Stimulated activated naive CD8-positive, alpha-beta T cell treated with anti-CD3 and anti-CD28 coated beads, Interleukin-15, amount 100 ng/mL, for 72 hours (primary cell): ENCODE measurements around the gene FMN2.
"Not testable (repeated sequence)": the region's sequence is repeated elsewhere in the genome, so short reads cannot be mapped to it uniquely, and the experiment has no call there.

Experiments used
- ATAC-seq: fragments of 150-1000 bp; cut with Tn5 transposase; 2 replicates; pipeline ENCODE4 v1.10.0; 2021; ENCODE audit warnings: mild to moderate bottlenecking, moderate library complexity
- DNase-seq, 2 donors: peaks; one replicate each; pipeline ENCODE4 v3.0.0; 2021 to 2022
- H3K27ac Mint-ChIP-seq, 2 donors: one replicate each; pipeline ENCODE4 v1.8.0; 2022; ENCODE audit warnings: mild to moderate bottlenecking in 2 of 2, mixed read lengths in 2 of 2, moderate library complexity in 2 of 2
- H3K27me3 Mint-ChIP-seq: one replicate; pipeline ENCODE4 v1.8.0; 2022; ENCODE audit warnings: mixed read lengths
- H3K4me1 Mint-ChIP-seq: one replicate; pipeline ENCODE4 v1.8.0; 2022; ENCODE audit warnings: mild to moderate bottlenecking, mixed read lengths
- H3K4me3 Mint-ChIP-seq, 2 donors: one replicate each; pipeline ENCODE4 v1.8.0; 2022; ENCODE audit warnings: mild to moderate bottlenecking in 2 of 2, mixed read lengths in 2 of 2, moderate library complexity in 1 of 2
- H3K9me3 Mint-ChIP-seq, 2 donors: one replicate each; pipeline ENCODE4 v1.8.0; 2022; ENCODE audit warnings: mixed read lengths in 2 of 2

FMN2 gene

GRCh38 chr1:240234485-240235210, 143.0 kb downstream of the FMN2 start:
- no peaks in the 10 kb centered on the region for H3K4me1 Mint-ChIP-seq
- no peak overlapping the region for H3K27ac Mint-ChIP-seq
- H3K9me3 Mint-ChIP-seq: peaks cover 0 to 4% of the 10 kb centered on the region in 2 donors
- ATAC-seq: no peak
- no peak for DNase-seq
- H3K4me3 Mint-ChIP-seq: no peak overlapping the region
- H3K27me3 Mint-ChIP-seq: no peaks in the 10 kb centered on the region

GRCh38 chr1:240235521-240236288, 144.0 kb downstream of the FMN2 start:
- DNase-seq (no peak), ATAC-seq (no peak)
- Mint-ChIP-seq H3K27ac (no peak overlapping the region), H3K4me3 (no peak overlapping the region), H3K4me1 (no peaks in the 10 kb centered on the region), H3K27me3 (no peaks in the 10 kb centered on the region), H3K9me3 (peaks cover 0 to 4% of the 10 kb centered on the region in 2 donors)

GRCh38 chr1:240237305-240237721, 145.6 kb downstream of the FMN2 start:
- no peaks in the 10 kb centered on the region for H3K27me3 Mint-ChIP-seq

DNA sequence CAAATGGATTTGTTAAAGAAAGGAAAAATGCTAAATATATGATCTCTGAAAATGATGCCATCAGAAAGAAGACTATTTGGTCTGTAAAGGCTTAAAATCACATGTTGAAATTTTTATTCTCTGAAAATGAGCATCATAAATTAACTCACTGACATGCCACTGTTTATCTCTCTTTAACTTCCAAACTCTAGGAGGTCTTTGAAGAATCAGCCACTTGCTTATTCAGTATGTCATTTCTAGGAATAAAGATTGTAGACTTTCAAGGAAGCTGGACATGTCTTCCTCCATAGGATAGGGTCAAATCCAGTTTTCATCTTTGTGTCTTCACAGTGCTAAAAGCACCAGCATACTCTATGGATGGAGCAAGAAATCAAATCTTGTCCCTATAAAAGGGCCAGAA, 147.6 kb downstream of the FMN2 start:
- DNase-seq (no peak), ATAC-seq (no peak)
- Mint-ChIP-seq H3K27ac (no peak overlapping the region), H3K9me3 (peaks cover 4 to 7% of the 10 kb centered on the region in 2 donors), H3K4me1 (no peaks in the 10 kb centered on the region), H3K4me3 (no peak overlapping the region), H3K27me3 (no peaks in the 10 kb centered on the region)

More at GRCh38 chr1:240237305-240237721, 145.6 kb downstream of the FMN2 start:
- ATAC-seq (no peak), DNase-seq (no peak)
- Mint-ChIP-seq H3K9me3 (peaks cover 4 to 5% of the 10 kb centered on the region in 2 donors), H3K27ac (no peak overlapping the region), H3K4me1 (no peaks in the 10 kb centered on the region), H3K4me3 (no peak overlapping the region)

DNA sequence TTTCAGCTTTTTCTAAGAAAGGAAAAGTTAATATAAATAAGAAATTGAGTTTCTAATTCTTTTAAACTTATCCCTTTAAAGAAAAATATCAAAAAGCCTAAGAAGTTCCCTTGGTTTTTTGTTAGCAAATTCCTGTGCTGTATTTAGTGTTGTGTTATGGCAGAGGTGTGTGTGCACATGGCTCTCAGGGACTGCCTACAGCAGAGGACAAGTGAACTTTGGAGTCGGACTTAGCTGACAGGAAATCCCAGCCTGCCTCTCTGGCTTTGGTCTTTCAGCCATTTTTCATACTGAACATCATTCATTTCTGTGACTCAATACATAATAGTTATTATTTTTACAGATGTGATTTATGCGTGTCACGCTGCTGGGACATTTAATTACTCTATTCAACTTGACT, 149.6 kb downstream of the FMN2 start:
- Mint-ChIP-seq H3K27ac (no peak overlapping the region), H3K4me3 (no peak overlapping the region), H3K9me3 (peaks cover 4 to 13% of the 10 kb centered on the region in 2 donors), H3K27me3 (no peaks in the 10 kb centered on the region), H3K4me1 (no peaks in the 10 kb centered on the region)
- DNase-seq (no peak), ATAC-seq (no peak)

- H3K27ac Mint-ChIP-seq: peak overlapping the region in 1 of 2 donors; percentile 9
These were observed 151.0 kb downstream of the FMN2 start for GRCh38 chr1:240242601-240243144.

GRCh38 chr1:240244968-240245628, 153.4 kb downstream of the FMN2 start:
- no peak for ATAC-seq
- no peak for DNase-seq
- no peak overlapping the region for H3K4me3 Mint-ChIP-seq

More at GRCh38 chr1:240242601-240243144, 151.0 kb downstream of the FMN2 start:
- Mint-ChIP-seq H3K27me3 (no peaks in the 10 kb centered on the region), H3K4me3 (no peak overlapping the region), H3K9me3 (peaks cover 0 to 13% of the 10 kb centered on the region in 2 donors), H3K4me1 (no peaks in the 10 kb centered on the region)
- no peak for ATAC-seq
- no peak for DNase-seq

DNA sequence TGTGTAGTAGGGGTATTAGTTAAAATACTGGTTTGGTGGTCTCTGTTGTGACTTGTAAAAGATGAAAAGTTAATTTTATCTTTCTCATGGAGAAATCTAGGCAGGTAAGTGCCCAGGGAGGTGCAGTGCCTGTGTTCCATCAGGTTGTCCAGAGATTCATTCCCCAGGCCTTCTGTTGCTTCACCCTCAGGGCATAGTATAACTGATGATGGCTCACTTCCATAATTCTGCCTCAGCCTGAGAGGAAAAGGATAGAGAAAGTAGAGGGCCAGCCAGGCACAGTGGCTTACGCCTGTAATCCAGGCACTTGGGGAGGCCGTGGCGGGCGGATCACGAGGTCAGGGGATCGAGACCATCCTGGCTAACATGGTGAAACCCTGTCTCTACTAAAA, 153.9 kb downstream of the FMN2 start:
- H3K4me1 Mint-ChIP-seq: no peaks in the 10 kb centered on the region
- H3K4me3 Mint-ChIP-seq: no peak overlapping the region
- no peak for DNase-seq
- ATAC-seq: no peak
- no peaks in the 10 kb centered on the region for H3K27me3 Mint-ChIP-seq
- H3K27ac Mint-ChIP-seq: no peak overlapping the region
- peaks cover 8 to 13% of the 10 kb centered on the region in 2 donors for H3K9me3 Mint-ChIP-seq

More at GRCh38 chr1:240244968-240245628, 153.4 kb downstream of the FMN2 start:
- Mint-ChIP-seq H3K27ac (no peak overlapping the region), H3K4me1 (no peaks in the 10 kb centered on the region), H3K27me3 (no peaks in the 10 kb centered on the region), H3K9me3 (peaks cover 8 to 13% of the 10 kb centered on the region in 2 donors)

DNA sequence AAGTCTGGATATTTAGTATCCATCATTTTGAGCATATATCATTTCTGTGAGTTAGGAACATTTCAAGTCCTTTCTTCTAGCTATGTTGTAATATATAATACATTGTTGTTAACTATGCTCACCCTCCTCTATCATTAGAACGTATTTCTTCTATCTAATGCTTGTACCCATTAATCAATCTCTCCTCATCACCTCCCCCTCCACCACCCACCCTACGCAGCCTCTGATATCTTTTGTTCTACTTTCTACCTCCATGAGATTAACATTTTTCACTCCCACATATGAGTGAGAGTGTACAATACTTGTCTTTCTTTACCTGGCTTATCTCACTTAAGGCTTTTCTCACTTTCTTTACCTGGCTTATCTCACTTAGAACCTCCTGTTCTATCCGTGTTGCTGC, 156.2 kb downstream of the FMN2 start:
- Mint-ChIP-seq H3K4me1 (no peaks in the 10 kb centered on the region), H3K27me3 (no peaks in the 10 kb centered on the region), H3K27ac (no peak overlapping the region), H3K4me3 (no peak overlapping the region), H3K9me3 (peaks cover 6 to 13% of the 10 kb centered on the region in 2 donors)
- ATAC-seq (no peak), DNase-seq (no peak)

DNA sequence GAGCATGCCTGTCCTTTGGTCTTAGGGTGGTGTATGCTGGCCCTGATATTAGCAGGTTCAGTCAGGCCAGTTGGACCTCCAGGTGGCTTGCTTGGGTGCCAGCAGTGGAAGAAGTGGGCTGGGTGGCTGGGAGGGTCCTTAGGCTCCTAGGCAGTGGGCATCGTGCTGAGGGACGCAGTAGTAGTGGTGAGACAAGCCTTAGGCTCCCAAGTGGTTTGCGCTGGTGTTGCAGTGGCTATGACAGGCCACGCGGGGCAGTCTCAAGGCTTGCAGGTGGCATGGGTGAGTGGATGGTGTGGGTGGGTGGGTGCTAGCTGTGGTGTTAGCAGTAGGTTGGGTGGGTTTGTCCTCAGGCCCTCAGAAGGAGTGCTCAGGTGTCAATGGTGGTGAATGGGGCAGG, 162.3 kb downstream of the FMN2 start:
- H3K9me3 Mint-ChIP-seq: peaks cover 17 to 25% of the 10 kb centered on the region in 2 donors
- no peak overlapping the region for H3K27ac Mint-ChIP-seq
- no peaks in the 10 kb centered on the region for H3K4me1 Mint-ChIP-seq
- H3K4me3 Mint-ChIP-seq: no peak overlapping the region
- DNase-seq: no peak
- H3K27me3 Mint-ChIP-seq: no peaks in the 10 kb centered on the region
- ATAC-seq: no peak

- ATAC-seq: no peak
- H3K27ac Mint-ChIP-seq: no peak overlapping the region
- peaks cover 10 to 25% of the 10 kb centered on the region in 2 donors for H3K9me3 Mint-ChIP-seq
- no peaks in the 10 kb centered on the region for H3K4me1 Mint-ChIP-seq
- H3K4me3 Mint-ChIP-seq: no peak overlapping the region
- H3K27me3 Mint-ChIP-seq: no peaks in the 10 kb centered on the region
- DNase-seq: no peak
These were observed 163.2 kb downstream of the FMN2 start for GRCh38 chr1:240254778-240255291.

GRCh38 chr1:240255922-240256321, 164.2 kb downstream of the FMN2 start:
- ATAC-seq (no peak), DNase-seq (no peak)
- H3K27me3 Mint-ChIP-seq: no peaks in the 10 kb centered on the region
- peaks cover 10 to 25% of the 10 kb centered on the region in 2 donors for H3K9me3 Mint-ChIP-seq
- no peak overlapping the region for H3K27ac Mint-ChIP-seq
- no peaks in the 10 kb centered on the region for H3K4me1 Mint-ChIP-seq
- H3K4me3 Mint-ChIP-seq: no peak overlapping the region

DNA sequence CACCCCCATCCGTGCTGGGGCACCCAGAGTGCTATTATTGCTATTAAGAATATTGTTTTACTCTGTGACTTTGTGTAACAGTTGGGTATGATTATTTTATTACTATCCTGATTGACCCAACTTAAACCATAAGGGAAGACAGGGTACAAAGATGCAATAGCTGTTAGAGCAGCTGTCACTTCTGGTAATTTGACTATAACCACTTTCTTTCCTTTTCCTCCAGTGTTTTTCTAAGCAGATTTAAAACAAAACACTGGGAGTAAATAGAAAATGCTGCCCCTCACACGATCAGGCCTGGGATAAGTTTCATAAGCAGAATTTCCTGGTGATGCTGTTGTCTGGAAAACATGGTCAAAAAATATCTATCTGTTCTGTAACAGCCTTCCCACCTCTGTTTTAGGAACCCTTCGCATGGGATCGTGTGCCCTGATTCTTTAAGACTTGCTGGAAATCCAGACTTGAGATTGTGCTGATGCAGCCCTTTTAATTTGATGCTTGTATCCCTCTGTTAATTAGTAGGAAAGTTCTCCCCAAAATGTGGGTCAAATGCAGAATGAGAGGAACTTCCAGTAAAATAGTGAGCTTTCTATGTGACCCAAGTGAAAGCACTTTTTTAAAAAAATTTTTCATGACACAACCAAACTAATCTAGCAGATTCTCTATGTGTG, 165.3 kb downstream of the FMN2 start:
- H3K27ac Mint-ChIP-seq: no peak overlapping the region
- no peak overlapping the region for H3K4me3 Mint-ChIP-seq
- no peaks in the 10 kb centered on the region for H3K27me3 Mint-ChIP-seq
- ATAC-seq (no peak), DNase-seq (no peak)
- H3K4me1 Mint-ChIP-seq: no peaks in the 10 kb centered on the region
- H3K9me3 Mint-ChIP-seq: peaks cover 9 to 25% of the 10 kb centered on the region in 2 donors

DNA sequence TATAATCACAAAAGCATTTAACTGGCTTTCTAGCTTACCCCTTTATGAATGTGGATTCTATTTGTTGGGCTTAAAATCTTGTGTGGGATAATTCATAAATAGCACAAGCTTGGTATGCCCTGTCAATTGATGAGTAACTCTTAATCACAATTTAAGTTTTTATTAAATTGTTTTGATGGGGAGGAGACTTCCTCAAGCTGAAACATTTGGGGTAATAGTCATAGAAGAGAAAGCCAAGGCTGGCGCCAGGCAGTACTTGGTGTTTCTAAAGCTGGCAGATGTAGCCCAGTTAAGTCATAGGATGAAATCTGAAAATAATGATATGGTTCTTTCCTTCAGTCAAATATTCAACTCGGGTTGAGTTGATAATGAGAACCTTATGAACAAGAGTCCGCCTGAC, 167.2 kb downstream of the FMN2 start:
- Mint-ChIP-seq H3K4me3 (no peak overlapping the region), H3K4me1 (no peaks in the 10 kb centered on the region), H3K9me3 (peaks cover under 1 to 18% of the 10 kb centered on the region in 2 donors), H3K27ac (no peak overlapping the region), H3K27me3 (no peaks in the 10 kb centered on the region)
- no peak for DNase-seq
- ATAC-seq: no peak

DNA sequence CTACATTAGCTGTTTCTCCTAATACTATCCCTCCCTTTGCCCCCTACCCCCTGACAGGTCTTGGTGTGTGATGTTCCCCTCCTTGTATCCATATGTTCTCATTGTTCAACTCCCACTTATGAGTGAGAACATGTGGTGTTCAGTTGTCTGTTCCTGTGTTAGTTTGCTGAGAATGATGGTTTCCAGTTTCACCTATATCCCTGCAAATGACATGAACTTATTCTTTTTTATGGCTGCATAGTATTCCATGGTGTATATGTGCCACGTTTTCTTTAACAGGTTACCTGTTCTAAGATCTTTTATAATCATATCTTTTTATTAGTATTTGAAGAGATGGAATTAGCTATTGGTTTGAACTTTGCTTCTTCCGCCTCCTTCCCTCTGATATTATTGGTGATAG, 172.8 kb downstream of the FMN2 start:
- not testable (repeated sequence) for ATAC-seq, H3K4me1 Mint-ChIP-seq, H3K27me3 Mint-ChIP-seq, DNase-seq, H3K4me3 Mint-ChIP-seq, H3K27ac Mint-ChIP-seq, H3K9me3 Mint-ChIP-seq
